PC-3 (cell line): Measurements from ENCODE around the gene NDUFA13. TPM values are rescaled to one million over a fixed set of nuclear protein-coding genes. Genes with fewer than 3 reads are reported as not detected.

Experiments
- ATAC-seq: fragments of 200-7000 bp; cut with Tn5 transposase; 2 replicates; pipeline ENCODE4 v1.9.1; 2020; ENCODE audit warnings: mild to moderate bottlenecking, moderate library complexity
- BruUV-seq: library from RNA; stranded (reverse); fragments of 400-500 nt; replicated peaks from 2 replicates; lab custom pipeline; 2021; lab: Mats Ljungman, UMichigan
- CTCF ChIA-PET: fragments of 300-600 bp; sonication (Branson Sonifier 250); formaldehyde crosslinking; loops from one replicate; lab custom pipeline; 2022; ENCODE audit warnings: antibody characterized with exemption; lab: Charles Lee
- POLR2A ChIA-PET: fragments of 300-600 bp; sonication (Branson Sonifier 250); formaldehyde crosslinking; loops from one replicate; lab custom pipeline; 2022; ENCODE audit warnings: antibody characterized with exemption; ENCODE audit not compliant: unreplicated experiment; lab: Charles Lee
- DNase-seq: peaks from one replicate; pipeline ENCODE4 v3.0.0-alpha.2; 2015
- H2AFZ ChIP-seq: fragments of 300-600 bp; sonication (generic); 2 replicates; pipeline ENCODE4 v1.6.0; 2016; ENCODE audit warnings: antibody characterized with exemption, low read length
- H3F3A ChIP-seq: fragments of 300-600 bp; sonication (generic); one replicate; pipeline ENCODE4 v1.6.0; 2017; ENCODE audit warnings: antibody characterized with exemption, low read length, control low read depth, mild to moderate bottlenecking; ENCODE audit not compliant: unreplicated experiment
- H3K27ac ChIP-seq: fragments of 300-600 bp; sonication (generic); 2 replicates; pipeline ENCODE4 v1.5.1; 2016; ENCODE audit warnings: mild to moderate bottlenecking, low read length
- H3K27me3 ChIP-seq: fragments of 300-600 bp; sonication (generic); 2 replicates; pipeline ENCODE4 v1.6.1; 2016; ENCODE audit warnings: low read length, mixed read lengths
- H3K36me3 ChIP-seq: fragments of 300-600 bp; sonication (generic); 2 replicates; pipeline ENCODE4 v1.6.1; 2016; ENCODE audit warnings: low read depth, mixed run types, low read length, mixed read lengths
- H3K4me1 ChIP-seq: fragments of 300-600 bp; sonication (generic); 2 replicates; pipeline ENCODE4 v1.5.1; 2016; ENCODE audit warnings: low read length; ENCODE audit not compliant: insufficient read depth
- H3K4me2 ChIP-seq: fragments of 300-600 bp; sonication (generic); 2 replicates; pipeline ENCODE4 v1.6.0; 2016; ENCODE audit warnings: low read length
- H3K4me3 ChIP-seq: fragments of 300-600 bp; sonication (generic); 2 replicates; pipeline ENCODE4 v1.5.1; 2016; ENCODE audit warnings: mild to moderate bottlenecking, low read length, mixed read lengths
- H3K79me2 ChIP-seq: fragments of 300-600 bp; sonication (generic); 2 replicates; pipeline ENCODE4 v1.6.1; 2017; ENCODE audit warnings: low read length, mixed read lengths
- H3K9ac ChIP-seq: fragments of 300-600 bp; sonication (generic); 2 replicates; pipeline ENCODE4 v1.6.0; 2016; ENCODE audit warnings: mild to moderate bottlenecking, low read length
- H3K9me2 ChIP-seq: fragments of 300-600 bp; sonication (generic); replicated peaks from 2 replicates; pipeline ENCODE4 v1.6.1; 2016; ENCODE audit warnings: mixed run types, low read length, mixed read lengths
- H3K9me3 ChIP-seq: fragments of 300-600 bp; sonication (generic); 2 replicates; pipeline ENCODE4 v1.6.1; 2016; ENCODE audit warnings: low read length, mixed read lengths
- H4K20me1 ChIP-seq: fragments of 300-600 bp; sonication (generic); 2 replicates; pipeline ENCODE4 v1.6.1; 2016; ENCODE audit warnings: low read length, mixed read lengths
- EZH2 ChIP-seq: fragments of 300-600 bp; sonication (generic); IDR thresholded peaks from one replicate; pipeline ENCODE4 v1.6.1; 2017; ENCODE audit warnings: antibody characterized with exemption, mild to moderate bottlenecking, low read length; ENCODE audit not compliant: unreplicated experiment
- EZH2phosphoT487 ChIP-seq: fragments of 300-600 bp; sonication (generic); IDR thresholded peaks from 2 replicates; pipeline ENCODE4 v1.6.1; 2018; ENCODE audit warnings: mild to moderate bottlenecking, antibody characterized with exemption, low read length, borderline replicate concordance
- intact Hi-C: fragments of 100-400 bp; cut with micrococcal nuclease; formaldehyde crosslinking; loops from 2 replicates; pipeline ENCODE4 v1.9.0; 2023
- total RNA-seq: library from RNA; depleted of rRNA; stranded (reverse); fragments of >200 nt; gene quantifications from 2 replicates; pipeline ENCODE4 v1.2.3, GENCODE V29; 2014
- TF ChIP-seq, protein P1 (sequence below): fragments of 300-600 bp; sonication (generic); conservative IDR thresholded peaks from 2 replicates; pipeline ENCODE4 v1.5.1; 2017; ENCODE audit warnings: antibody characterized with exemption, low read depth, mild to moderate bottlenecking, low read length

Gene NDUFA13
- total RNA-seq, 1 experiment from 2014 or later, result 481 TPM

DNA sequence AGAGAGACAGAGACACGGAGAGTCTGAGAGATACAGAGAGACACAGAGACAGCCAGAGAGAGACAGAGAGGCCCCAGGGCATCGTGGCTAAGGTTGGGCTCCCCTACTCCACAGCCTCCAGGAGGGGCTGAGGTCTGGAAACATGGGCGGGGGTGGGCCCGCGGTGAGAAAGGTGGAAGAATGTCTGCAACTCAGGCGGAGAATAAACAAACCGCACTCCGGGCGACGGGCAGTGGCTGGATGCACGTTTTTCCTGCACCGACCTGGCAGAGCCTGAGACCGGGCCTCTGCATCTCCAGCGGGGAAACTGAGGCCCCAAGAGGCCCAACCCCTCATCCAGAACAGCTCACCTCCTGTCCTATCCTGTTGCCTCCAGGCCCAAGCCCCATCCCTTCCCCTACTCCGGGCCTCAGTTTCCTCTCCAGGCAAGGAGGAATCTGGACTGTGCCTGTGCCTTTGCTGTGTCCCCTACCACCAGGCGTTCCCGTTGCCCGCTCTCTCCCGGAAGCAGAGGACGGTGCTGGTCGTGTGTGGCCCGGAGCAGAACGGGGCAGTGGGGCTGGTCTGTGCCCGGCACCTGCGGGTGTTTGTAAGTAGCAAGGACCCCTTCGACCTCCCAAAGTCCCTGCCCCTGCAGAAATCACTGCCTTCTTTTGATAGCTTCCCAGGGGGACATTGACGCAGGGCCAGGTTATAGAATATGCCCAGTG, 18.7 kb downstream of the NDUFA13 start:
- Histone ChIP-seq H3K27me3 (no peaks in the 10 kb centered on the region), H3K4me3 (no peak overlapping the region), H3K79me2 (no peaks in the 10 kb centered on the region), H3K4me1 (peaks cover 4% of the 10 kb centered on the region; the same call in 1 of the 2 replicates), H3K36me3 (no peaks in the 10 kb centered on the region), H3K4me2 (no peak overlapping the region), H2AFZ (no peak overlapping the region), H3K9me3 (no peaks in the 10 kb centered on the region), H4K20me1 (no peaks in the 10 kb centered on the region), H3K9ac (no peak overlapping the region), H3K27ac (no peak overlapping the region), H3K9me2 (no peaks in the 10 kb centered on the region), H3F3A (no peaks in the 10 kb centered on the region)
- intact Hi-C loops, result loop anchor here (10.0 kb wide), 1 partner anchor 420 kb away; no protein-coding TSS in a partner anchor
- DNase-seq, result no peak
- TF ChIP-seq EZH2 (no peak), EZH2phosphoT487 (no peak)
- TF ChIP-seq, protein P1, sequence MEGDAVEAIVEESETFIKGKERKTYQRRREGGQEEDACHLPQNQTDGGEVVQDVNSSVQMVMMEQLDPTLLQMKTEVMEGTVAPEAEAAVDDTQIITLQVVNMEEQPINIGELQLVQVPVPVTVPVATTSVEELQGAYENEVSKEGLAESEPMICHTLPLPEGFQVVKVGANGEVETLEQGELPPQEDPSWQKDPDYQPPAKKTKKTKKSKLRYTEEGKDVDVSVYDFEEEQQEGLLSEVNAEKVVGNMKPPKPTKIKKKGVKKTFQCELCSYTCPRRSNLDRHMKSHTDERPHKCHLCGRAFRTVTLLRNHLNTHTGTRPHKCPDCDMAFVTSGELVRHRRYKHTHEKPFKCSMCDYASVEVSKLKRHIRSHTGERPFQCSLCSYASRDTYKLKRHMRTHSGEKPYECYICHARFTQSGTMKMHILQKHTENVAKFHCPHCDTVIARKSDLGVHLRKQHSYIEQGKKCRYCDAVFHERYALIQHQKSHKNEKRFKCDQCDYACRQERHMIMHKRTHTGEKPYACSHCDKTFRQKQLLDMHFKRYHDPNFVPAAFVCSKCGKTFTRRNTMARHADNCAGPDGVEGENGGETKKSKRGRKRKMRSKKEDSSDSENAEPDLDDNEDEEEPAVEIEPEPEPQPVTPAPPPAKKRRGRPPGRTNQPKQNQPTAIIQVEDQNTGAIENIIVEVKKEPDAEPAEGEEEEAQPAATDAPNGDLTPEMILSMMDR, result no peak
- ATAC-seq, result no peak
- BruUV-seq, result no TSS peak
- POLR2A ChIA-PET, result no interaction called here
- CTCF ChIA-PET, result no interaction called here

DNA sequence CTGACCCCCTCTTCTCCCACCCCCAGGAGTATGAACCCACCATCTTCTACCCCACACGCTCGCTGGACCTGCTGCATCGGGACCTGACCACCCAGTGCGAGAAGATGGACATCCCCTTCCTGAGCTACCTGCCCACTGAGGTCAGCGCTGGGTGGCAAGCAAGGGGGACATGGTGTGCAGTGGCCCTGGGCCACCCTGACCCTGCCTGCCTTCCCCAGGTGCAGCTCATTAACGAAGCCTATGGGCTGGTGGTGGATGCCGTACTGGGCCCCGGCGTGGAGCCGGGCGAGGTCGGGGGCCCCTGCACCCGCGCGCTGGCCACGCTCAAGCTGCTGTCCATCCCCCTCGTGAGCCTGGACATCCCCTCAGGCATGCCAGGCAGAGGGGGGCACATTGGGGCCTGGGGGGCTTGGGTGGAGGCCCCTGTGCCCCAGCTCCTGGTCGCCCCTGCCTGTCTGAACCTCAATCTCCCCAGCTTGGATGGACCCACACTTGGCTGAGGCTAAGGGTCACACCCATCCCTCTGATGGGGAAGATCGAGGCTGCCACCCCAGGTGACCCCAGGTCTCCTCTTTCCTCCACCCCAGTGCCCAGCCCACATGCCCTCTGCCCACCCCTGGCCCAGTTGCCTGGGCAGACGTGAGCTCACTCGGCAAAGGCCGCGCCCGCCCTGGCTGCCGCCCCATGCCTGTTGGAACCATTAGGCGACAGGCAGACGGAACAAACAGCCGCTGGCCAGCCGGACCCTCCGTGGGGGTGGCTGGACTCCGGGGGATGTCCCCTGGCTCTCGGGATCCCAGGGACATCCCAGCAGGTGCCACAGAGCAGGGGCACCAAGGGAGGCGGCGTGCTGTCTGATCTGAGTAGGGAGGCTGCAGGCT, 19.5 kb downstream of the NDUFA13 start:
- no TSS peak for BruUV-seq
- CTCF ChIA-PET, result no interaction called here
- no peak for ATAC-seq
- H3K4me2 ChIP-seq, result no peak overlapping the region
- H3K9ac ChIP-seq, result no peak overlapping the region
- TF ChIP-seq, protein P1, result no peak
- TF ChIP-seq EZH2phosphoT487 (no peak), EZH2 (no peak)
- H3K27ac ChIP-seq, result no peak overlapping the region
- DNase-seq, result no peak
- H2AFZ ChIP-seq, result no peak overlapping the region
- H4K20me1 ChIP-seq, result no peaks in the 10 kb centered on the region
- H3K79me2 ChIP-seq, result no peaks in the 10 kb centered on the region
- intact Hi-C loops, result loop anchor here (10.0 kb wide), 1 partner anchor 419 kb away; no protein-coding TSS in a partner anchor
- H3K9me3 ChIP-seq, result no peaks in the 10 kb centered on the region
- H3K4me1 ChIP-seq, result peaks cover 4% of the 10 kb centered on the region; the same call in 1 of the 2 replicates
- no peaks in the 10 kb centered on the region for H3K9me2 ChIP-seq
- H3K27me3 ChIP-seq, result no peaks in the 10 kb centered on the region
- H3K36me3 ChIP-seq, result no peaks in the 10 kb centered on the region
- H3F3A ChIP-seq, result no peaks in the 10 kb centered on the region
- no peak overlapping the region for H3K4me3 ChIP-seq
- POLR2A ChIA-PET, result no interaction called here
